GM23338 (cell line): ENCODE results near the gene MORC2.

ENCODE experiments used
- CREB1 ChIP-seq: fragments of 250-450 bp; sonication (Bioruptor Pico); IDR thresholded peaks from 2 replicates; pipeline ENCODE4 v1.5.0; 2020; ENCODE audit warnings: low read depth, mild to moderate bottlenecking, moderate library complexity
- EZH2 ChIP-seq: fragments of 200-600 bp; sonication (generic); IDR thresholded peaks from one replicate; pipeline ENCODE4 v1.8.0; 2017; ENCODE audit warnings: antibody characterized with exemption, mild to moderate bottlenecking, low read depth; ENCODE audit not compliant: unreplicated experiment
- POLR2AphosphoS5 ChIP-seq: IDR thresholded peaks from 2 replicates; pipeline ENCODE4 v1.6.1; 2016; ENCODE audit warnings: antibody characterized with exemption, low read depth
- TF ChIP-seq, protein P1 (sequence below), 2 experiments: fragments of 200-600 bp in 1 of 2; sonication (generic) in 1 of 2; conservative IDR thresholded peaks; 2 replicates each; pipeline versions ENCODE4 v1.5.1 to v1.6.1; 2016 to 2017; ENCODE audit warnings: antibody characterized with exemption in 2 of 2, low read depth in 2 of 2, mild to moderate bottlenecking in 2 of 2, moderate library complexity in 1 of 2

DNA sequence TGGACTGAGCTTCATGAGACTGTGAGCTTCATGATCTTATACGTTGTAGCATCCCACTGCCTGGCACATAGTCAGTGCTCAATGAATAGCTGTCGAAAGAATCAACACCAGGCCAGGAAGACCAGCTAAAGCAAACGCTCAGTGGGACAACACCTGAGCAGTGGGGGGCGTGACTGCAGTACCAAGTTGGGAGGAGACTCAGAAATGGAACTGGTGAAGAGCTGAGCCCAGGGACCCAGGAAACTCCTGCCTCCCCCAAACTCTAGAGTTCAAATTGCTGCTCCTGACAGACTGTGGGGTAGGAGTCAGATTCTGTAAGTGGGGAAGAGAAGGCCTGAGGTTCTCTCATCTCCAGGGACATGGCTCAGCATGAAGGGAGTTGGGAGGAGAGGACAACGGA lies 59.3 kb downstream of the MORC2 start:
- no peak for TF ChIP-seq EZH2
- TF ChIP-seq, protein P1, sequence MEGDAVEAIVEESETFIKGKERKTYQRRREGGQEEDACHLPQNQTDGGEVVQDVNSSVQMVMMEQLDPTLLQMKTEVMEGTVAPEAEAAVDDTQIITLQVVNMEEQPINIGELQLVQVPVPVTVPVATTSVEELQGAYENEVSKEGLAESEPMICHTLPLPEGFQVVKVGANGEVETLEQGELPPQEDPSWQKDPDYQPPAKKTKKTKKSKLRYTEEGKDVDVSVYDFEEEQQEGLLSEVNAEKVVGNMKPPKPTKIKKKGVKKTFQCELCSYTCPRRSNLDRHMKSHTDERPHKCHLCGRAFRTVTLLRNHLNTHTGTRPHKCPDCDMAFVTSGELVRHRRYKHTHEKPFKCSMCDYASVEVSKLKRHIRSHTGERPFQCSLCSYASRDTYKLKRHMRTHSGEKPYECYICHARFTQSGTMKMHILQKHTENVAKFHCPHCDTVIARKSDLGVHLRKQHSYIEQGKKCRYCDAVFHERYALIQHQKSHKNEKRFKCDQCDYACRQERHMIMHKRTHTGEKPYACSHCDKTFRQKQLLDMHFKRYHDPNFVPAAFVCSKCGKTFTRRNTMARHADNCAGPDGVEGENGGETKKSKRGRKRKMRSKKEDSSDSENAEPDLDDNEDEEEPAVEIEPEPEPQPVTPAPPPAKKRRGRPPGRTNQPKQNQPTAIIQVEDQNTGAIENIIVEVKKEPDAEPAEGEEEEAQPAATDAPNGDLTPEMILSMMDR (conservative IDR thresholded peaks at IDR 0.05; ENCODE audit: low read depth in 2 of 2): no peak
- no peak for TF ChIP-seq POLR2AphosphoS5
- TF ChIP-seq CREB1 (CRISPR knock-in tag): no peak
